ENCODE results near the gene HOXC12.

Gene HOXC12

DNA sequence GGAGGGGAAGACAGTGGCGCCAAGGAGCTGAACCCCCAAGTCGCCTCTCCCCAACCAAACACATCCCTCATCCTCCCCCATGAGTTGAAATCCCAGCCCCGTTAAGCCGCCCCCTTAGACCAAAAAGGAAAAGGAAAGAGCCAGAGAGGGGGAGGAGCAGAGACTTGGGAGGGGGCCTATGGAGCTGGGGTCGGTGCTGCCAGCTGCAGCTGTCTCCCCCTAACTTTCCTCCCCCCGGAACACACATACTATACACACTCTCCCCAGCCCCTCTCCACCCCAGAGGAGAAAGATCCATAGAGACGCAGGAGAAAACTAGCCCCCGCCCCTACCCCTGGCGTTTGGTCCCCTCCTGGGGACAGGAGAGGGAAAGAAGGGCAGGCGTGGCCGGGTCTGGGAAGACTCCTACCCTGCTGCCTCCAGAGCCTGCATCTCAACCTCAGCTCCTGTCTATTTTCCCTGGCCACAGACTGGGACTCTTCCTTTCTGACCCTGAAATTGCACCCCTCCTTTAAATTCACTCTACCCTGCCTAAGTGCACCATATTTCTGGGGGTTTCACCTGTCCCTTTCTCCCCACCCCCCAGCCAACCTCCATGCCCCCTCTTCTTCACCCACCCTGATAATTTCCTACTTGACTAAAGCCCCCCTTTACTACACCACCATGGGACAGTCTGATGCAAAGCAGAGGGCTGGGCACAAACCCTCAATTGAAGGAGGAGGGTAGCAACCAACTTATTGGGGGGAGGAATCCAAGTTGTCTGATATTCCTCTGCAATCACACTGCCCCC, 43.6 kb downstream of the HOXC12 start:
- no peak for DNase-seq

DNA sequence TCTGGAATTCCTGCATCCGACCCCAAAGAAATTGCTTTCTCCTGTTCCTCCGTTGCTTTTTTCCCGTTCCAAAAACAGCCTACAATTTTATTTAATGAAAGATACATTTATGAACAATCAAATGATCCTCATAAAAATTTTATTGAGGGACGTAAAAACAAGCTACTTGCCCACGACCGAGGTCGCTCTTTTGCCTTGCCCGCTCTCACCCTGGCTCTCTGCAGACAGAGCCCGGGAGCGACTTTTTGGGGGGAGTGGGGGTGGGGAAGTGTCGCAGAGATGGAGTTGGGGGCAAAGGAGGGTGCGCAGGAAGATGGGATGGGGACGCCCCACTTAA, 44.2 kb downstream of the HOXC12 start:
- no peak for DNase-seq

DNA sequence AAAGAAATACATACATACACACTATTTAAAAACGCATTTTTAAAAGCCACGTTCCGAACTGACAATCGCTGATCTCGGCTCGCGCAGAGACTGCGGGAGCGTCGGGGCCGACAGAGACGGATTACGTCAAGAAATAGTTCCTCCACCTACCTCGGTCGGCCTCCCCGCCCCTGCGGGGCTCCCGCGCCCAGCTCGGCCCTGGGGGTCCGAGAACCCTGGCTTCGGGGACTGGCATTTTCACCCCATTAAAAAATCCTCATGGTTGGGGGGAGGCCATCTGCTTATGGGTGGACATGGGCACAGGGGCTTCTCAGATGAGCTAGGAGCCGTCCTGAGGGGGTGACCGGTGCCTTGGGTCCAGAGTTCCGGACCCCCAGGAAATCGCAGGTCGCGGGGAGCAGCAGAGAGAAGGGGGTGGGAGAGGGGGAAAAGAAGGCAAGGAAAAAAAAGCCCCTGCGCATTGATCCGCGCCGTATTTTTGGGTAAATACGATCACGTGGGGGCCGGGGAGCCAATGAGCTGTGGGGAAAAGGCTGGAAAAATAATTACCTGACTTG, 44.9 kb downstream of the HOXC12 start:
- no peak for DNase-seq

DNA sequence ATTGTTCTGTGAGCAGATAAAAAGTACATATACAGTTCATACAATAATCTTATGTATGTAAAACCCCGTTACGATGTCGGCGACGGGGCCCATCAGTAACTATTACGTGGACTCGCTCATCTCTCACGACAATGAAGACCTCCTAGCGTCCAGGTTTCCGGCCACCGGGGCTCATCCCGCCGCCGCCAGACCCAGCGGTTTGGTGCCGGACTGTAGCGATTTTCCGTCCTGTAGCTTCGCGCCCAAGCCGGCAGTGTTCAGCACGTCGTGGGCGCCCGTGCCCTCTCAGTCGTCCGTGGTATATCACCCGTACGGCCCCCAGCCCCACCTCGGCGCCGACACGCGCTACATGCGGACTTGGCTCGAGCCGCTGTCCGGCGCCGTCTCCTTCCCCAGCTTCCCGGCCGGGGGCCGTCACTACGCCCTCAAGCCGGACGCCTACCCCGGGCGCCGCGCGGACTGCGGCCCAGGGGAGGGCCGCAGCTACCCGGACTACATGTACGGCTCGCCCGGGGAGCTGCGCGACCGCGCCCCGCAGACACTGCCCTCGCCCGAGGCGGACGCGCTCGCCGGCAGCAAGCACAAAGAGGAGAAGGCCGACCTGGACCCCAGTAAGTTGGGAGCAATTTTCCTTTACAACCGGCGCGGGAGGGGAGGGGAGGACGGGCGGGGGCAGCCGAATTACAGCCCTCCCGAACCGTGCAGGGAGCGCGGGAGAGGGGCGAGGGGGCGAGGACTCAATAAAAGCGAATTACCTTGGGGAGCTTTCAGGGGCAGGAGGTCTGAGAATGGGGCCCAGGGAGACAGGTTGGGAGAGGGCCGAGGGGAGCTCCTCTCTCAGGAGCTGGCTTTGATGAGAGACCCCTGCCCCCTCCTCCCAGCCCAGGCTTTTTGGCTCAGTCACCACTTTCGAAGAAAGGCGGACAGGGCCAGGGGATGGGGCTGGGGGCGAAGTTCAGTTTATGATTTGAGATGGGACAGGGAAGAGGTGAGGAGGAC, 45.7 kb downstream of the HOXC12 start, which contains the start of gene HOXC9:
Gene HOXC9, plus strand, starts transcription at position 46 of the 999 bp plus-strand sequence. Its CDS starts 28 bp downstream, at position 74.
- no peak for DNase-seq

DNA sequence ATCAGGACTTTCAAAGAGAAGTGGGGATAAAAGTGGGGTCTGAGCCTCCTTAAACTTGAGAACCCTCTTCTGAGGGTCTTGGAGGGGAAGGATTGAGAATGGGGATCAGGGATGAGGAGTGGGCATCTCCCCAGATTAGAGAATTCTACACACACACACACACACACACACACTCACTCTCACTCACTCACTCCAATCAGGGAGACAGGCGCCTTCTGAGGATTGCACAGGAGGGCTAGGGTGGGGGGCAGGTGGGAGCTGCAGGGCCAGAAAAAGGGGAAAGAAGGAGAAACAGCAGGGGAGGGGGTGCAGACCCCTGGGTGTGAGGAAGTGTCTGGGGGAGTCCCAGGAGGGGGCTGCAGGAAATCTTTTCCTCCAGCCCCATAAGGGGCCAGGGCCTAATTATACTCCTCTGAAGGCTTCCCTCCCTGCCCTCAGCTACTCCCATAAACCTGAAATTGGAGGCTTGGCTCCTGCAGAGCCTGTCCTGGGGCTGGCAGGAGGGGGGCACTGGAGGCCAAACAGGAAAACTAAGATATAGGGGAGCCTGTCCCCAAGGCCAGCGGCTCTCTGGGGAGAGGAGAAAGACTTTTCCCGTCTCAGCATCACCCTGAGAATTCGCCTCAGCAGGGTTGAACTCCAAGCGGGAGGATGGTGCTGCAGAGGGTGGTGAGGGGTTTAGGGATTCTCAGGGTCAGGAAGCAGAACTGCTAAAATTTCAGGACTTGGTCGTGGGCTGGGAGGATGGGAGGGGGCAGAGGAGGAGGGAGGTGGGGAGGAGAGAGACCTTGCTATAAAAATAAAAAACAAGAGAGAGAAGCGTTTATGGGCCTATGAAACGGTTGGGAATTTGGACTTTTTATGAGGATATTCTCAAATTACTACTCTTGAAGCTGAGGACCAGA, 46.8 kb downstream of the HOXC12 start:
- DNase-seq: no peak

DNA sequence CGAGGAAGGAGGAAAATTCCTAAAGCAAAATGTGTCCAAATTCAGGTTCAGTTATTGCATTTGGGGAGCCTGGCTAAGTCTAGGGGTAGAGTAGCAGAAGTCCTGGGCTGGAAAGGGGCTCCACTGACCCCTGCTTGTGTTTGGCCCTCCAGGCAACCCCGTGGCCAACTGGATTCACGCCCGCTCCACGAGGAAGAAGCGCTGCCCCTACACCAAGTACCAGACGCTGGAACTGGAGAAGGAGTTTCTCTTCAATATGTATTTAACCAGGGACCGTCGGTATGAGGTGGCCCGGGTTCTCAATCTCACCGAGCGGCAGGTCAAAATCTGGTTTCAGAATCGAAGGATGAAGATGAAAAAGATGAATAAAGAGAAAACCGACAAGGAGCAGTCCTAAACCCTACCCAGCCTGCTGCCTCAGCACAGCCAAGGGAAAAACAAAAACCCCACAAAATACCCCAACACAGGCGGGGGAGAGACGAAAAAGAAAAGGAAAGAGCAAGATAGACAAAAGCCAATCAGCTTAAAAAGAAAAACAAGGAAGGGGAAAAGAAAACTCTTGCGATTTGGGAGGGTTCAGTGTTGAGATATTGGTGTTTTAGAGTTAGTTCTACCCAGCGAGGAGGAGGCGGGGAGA, 47.7 kb downstream of the HOXC12 start:
- no peak for DNase-seq

DNA sequence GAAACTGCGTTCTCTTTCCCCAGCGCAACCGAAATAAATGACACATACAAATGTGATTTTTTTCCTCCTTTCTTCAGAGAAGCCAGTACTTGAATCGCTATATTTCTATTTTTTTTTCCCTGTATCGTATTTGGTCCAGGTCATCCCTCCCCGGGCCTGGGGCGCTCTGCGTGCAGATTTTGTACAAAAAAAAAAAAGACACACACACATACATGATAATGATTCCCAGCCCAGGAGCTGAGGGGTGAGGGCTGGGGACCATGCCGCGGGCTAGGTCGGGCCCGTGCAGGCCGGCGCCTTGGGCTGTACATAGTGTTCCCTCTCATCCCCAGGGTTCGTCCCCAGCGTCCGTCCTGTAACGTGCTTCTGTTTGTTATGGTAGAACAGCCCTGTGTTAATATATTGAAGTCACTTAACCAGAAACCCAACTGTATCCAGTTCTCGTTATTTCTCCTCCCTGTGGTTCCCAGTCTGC, 48.2 kb downstream of the HOXC12 start:
- DNase-seq: no peak

DNA sequence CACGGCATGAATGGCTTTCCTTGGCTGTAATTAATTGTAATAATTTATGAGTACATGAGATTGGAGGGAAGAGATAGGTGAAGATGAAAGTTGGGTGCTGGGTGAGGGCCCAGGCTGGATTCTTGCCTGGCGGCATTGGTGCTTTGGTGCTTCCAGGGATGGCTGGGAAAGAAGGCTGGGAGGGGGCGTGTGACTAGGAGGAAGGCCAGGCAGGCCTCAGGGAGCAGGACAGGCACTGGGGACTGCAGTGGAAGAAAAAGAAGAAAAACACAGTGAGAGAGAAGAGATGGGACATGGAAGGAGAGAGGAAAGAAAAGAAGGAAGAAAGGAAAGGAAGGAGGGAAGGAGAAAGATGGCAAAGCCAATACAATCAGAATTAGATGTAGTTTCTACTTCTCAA, 48.9 kb downstream of the HOXC12 start:
- no peak for DNase-seq

DNA sequence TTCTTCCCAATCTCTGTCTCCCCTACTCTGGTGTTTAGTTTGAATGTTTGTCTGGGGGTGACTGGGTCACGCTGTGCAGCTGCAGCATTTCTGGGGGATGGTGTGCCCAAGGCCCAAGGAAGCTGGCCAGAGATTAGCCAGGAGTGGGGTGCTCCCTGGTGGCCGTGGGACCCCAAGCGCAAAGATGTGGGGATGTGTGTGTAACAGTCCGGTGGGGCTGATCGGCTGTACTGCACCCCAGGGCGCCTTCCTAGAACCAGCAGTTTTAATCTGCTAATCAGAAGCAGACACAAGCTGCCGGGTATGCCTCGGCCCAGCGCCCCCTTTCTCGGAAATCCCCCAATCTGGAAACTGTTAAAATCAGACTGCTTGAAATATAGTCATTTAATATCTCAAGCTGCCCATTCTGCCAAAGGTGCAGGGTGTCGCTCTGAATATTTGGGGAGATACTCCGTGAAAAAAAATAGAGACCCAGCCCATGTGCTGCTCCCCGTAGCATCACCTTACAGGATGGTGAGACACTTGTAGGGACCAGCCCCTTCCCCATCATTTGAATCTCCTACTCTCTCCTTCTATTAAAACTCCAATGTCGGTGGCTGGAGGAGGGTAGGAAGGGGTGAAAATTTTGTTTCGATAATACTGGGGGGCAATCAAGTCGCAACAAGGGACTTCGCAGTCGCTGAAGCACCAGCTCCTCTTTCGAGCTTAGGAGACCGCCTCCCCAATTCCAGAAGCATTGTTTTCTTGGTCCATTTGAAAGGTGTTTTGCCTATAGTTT, 49.5 kb downstream of the HOXC12 start:
- no peak for DNase-seq

DNA sequence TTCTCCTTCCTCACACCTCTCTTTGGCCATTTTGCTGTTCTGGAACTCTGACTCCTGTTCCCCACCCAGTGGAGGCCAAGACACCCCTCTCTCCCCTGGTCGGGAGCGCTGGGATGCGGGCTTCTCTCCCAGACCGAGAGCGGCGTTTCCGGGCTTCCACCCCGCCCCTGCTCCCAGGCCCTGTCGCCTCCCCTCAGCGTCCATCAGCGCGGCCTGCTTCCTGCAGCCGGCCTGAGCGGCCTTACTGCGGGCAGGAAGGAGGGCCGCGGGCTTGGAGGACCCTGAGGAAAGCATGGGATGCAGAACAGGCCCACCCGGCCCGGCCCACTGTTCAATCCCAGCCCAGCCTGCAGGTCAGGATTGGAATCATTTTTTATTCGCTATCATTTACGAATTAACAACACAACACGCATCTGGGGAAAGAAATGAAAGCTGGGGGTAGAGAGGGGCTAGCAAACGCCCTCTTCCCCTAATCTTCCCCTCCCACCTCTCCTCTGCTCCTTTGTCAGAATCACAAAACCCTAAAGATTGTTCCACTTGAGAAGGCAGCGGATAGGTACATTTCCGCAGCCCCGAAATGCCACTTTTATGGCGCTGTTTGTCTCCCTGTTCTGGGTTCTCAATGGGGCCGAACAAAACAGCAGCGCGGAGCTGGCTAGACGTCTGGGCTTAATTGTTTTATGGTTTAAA, 50.3 kb downstream of the HOXC12 start:
- no peak for DNase-seq

DNA sequence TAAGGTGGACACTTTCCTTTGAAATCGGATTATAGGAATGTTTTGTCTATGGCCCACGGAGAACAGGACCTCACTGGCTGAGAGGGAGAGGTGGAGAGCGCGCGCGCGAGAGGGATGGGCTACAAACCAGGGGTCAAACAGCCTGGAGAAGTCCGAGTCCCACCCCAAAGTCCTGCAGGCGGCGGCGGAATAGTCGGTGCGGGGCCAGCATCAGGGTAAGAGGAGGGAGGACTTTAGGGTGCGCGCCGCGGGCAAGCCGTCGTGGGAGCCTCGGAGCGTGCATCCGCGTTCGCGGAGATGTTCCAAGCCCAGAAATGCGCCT, 50.8 kb downstream of the HOXC12 start:
- DNase-seq: no peak

DNA sequence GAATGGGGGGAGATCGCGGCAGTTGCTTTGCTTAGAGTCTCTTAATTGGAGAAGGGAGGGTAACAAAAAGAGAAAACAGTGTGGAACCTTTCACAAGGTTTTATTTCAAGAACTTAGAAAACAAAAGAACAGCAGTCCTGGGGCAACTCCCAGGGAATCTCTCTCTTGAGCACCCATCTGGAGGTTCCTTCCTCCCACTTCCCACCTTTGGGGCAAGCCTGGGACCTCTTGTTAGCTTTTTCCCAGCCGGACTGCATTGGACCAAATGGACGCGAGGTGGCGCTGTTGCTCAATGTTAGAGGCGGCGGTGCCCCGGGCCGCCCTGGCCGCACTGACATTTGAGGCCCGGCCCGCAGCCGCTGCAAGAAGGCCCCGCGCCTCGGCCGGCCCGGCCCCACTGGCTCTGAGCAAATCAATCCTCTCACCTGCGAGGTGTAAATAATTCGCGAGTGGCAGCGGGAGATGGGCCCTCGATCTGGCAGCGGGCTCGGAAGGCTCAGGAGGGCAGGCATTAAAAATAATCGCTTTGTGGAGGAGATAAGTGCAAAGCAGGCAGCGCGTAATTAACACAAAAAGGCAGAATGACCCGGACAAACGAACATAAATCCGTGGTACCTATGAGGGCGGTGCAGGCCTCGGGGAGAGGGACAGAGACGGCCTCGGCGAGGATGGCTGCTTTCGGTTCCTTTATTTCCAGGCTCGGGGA, 51.3 kb downstream of the HOXC12 start:
- peak; percentile 30 for DNase-seq

DNA sequence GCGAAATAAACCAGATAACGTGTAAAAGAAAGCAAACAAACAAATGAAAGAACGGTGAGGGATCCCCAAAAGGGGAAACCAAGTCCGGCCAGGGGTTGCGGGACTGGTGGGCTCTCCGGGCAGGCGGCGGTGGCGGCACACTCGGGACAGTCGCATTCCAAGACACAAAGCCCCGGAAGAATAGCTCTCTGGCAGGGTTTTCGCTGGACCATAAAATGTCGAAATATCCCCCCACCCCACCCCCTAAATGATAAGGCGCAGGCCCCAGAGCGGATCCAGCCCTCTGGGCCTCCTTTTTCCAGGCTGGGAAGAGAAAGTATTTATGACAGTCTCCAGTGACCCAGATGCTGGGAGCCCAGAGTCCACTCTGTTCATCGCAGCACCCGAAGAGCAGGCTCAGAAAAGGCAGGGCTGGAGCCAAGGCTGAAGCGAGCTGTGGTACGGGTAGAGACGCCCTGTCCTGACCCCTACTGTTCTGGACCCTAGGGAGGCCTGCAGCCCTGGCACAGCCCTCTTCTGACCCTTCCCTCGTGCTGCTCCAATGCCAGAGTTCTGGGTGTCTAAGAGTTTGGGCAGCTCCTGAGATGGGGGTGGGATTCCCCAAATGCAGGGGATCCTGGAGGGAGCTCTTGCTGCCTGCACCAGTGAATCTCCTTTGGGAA, 52.0 kb downstream of the HOXC12 start:
- DNase-seq: no peak

DNA sequence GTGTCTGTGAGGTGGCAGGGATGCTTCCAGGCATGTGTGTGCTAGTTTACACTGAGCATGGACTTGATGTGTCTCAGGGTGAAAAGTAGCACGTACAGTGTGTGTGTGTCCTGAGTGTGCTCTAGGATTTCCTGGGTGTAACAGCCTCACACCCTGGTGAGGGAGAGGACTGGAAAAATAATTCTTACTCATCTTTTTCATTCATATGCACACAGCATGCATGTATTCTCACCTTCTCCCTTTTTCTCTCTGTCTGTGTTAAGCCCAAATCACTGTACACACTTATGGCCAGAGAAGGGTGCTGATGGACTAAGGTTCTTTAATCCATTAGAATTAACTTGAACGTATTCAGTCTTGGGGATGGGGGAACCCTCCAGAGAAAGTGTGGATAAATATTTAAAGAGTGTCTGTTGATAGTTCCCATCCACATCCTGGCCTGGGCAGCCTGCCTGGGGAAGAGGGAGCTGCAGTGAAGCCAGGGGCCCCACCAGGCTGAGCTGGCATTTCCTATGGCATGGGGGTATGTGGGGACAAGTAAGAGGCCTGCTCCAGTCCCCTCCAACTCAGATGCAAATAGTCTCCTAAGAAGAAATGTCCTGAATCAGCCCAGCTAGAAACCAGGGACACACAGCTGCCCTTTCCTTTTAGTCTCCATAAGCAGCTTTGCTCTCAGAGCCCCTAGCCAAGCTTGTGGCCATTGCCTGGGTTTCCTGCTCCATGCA, 53.0 kb downstream of the HOXC12 start:
- no peak for DNase-seq

DNA sequence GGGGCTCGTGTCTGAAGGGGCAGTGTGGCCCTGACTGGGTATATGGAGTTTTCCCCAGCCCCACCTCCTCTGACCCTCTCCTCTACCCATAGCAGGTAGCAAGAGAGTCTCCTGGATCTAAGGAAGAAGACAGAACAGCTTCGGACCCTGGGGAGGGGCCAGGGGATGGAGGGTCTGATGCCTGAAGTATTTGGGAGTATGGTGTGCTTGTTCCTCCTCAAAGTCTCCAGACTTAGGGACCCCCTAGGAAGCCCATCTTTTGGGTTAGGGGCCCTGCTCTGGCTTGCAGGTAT, 53.5 kb downstream of the HOXC12 start:
- no peak for DNase-seq

Measured in amniotic stem cell (primary cell).